PC-3 (cell line): ENCODE data around the gene SH3BP5L. TPM values are rescaled to one million over a fixed set of nuclear protein-coding genes. Genes with fewer than 3 reads are reported as not detected.

ENCODE experiments used
- ATAC-seq: fragments of 200-7000 bp; cut with Tn5 transposase; 2 replicates; pipeline ENCODE4 v1.9.1; 2020; ENCODE audit warnings: mild to moderate bottlenecking, moderate library complexity
- BruUV-seq: library from RNA; stranded (reverse); fragments of 400-500 nt; replicated peaks from 2 replicates; lab custom pipeline; 2021; lab: Mats Ljungman, UMichigan
- CTCF ChIA-PET: fragments of 300-600 bp; sonication (Branson Sonifier 250); formaldehyde crosslinking; loops from one replicate; lab custom pipeline; 2022; ENCODE audit warnings: antibody characterized with exemption; lab: Charles Lee
- POLR2A ChIA-PET: fragments of 300-600 bp; sonication (Branson Sonifier 250); formaldehyde crosslinking; loops from one replicate; lab custom pipeline; 2022; ENCODE audit warnings: antibody characterized with exemption; ENCODE audit not compliant: unreplicated experiment; lab: Charles Lee
- DNase-seq: peaks from one replicate; pipeline ENCODE4 v3.0.0-alpha.2; 2015
- H2AFZ ChIP-seq: fragments of 300-600 bp; sonication (generic); 2 replicates; pipeline ENCODE4 v1.6.0; 2016; ENCODE audit warnings: antibody characterized with exemption, low read length
- H3F3A ChIP-seq: fragments of 300-600 bp; sonication (generic); one replicate; pipeline ENCODE4 v1.6.0; 2017; ENCODE audit warnings: antibody characterized with exemption, low read length, control low read depth, mild to moderate bottlenecking; ENCODE audit not compliant: unreplicated experiment
- H3K27ac ChIP-seq: fragments of 300-600 bp; sonication (generic); 2 replicates; pipeline ENCODE4 v1.5.1; 2016; ENCODE audit warnings: mild to moderate bottlenecking, low read length
- H3K27me3 ChIP-seq: fragments of 300-600 bp; sonication (generic); 2 replicates; pipeline ENCODE4 v1.6.1; 2016; ENCODE audit warnings: low read length, mixed read lengths
- H3K36me3 ChIP-seq: fragments of 300-600 bp; sonication (generic); 2 replicates; pipeline ENCODE4 v1.6.1; 2016; ENCODE audit warnings: low read depth, mixed run types, low read length, mixed read lengths
- H3K4me1 ChIP-seq: fragments of 300-600 bp; sonication (generic); 2 replicates; pipeline ENCODE4 v1.5.1; 2016; ENCODE audit warnings: low read length; ENCODE audit not compliant: insufficient read depth
- H3K4me2 ChIP-seq: fragments of 300-600 bp; sonication (generic); 2 replicates; pipeline ENCODE4 v1.6.0; 2016; ENCODE audit warnings: low read length
- H3K4me3 ChIP-seq: fragments of 300-600 bp; sonication (generic); 2 replicates; pipeline ENCODE4 v1.5.1; 2016; ENCODE audit warnings: mild to moderate bottlenecking, low read length, mixed read lengths
- H3K79me2 ChIP-seq: fragments of 300-600 bp; sonication (generic); 2 replicates; pipeline ENCODE4 v1.6.1; 2017; ENCODE audit warnings: low read length, mixed read lengths
- H3K9ac ChIP-seq: fragments of 300-600 bp; sonication (generic); 2 replicates; pipeline ENCODE4 v1.6.0; 2016; ENCODE audit warnings: mild to moderate bottlenecking, low read length
- H3K9me2 ChIP-seq: fragments of 300-600 bp; sonication (generic); replicated peaks from 2 replicates; pipeline ENCODE4 v1.6.1; 2016; ENCODE audit warnings: mixed run types, low read length, mixed read lengths
- H3K9me3 ChIP-seq: fragments of 300-600 bp; sonication (generic); 2 replicates; pipeline ENCODE4 v1.6.1; 2016; ENCODE audit warnings: low read length, mixed read lengths
- H4K20me1 ChIP-seq: fragments of 300-600 bp; sonication (generic); 2 replicates; pipeline ENCODE4 v1.6.1; 2016; ENCODE audit warnings: low read length, mixed read lengths
- CTCF ChIP-seq: fragments of 300-600 bp; sonication (generic); conservative IDR thresholded peaks from 2 replicates; pipeline ENCODE4 v1.5.1; 2017; ENCODE audit warnings: antibody characterized with exemption, low read depth, mild to moderate bottlenecking, low read length
- EZH2 ChIP-seq: fragments of 300-600 bp; sonication (generic); IDR thresholded peaks from one replicate; pipeline ENCODE4 v1.6.1; 2017; ENCODE audit warnings: antibody characterized with exemption, mild to moderate bottlenecking, low read length; ENCODE audit not compliant: unreplicated experiment
- EZH2phosphoT487 ChIP-seq: fragments of 300-600 bp; sonication (generic); IDR thresholded peaks from 2 replicates; pipeline ENCODE4 v1.6.1; 2018; ENCODE audit warnings: mild to moderate bottlenecking, antibody characterized with exemption, low read length, borderline replicate concordance
- intact Hi-C: fragments of 100-400 bp; cut with micrococcal nuclease; formaldehyde crosslinking; loops from 2 replicates; pipeline ENCODE4 v1.9.0; 2023
- total RNA-seq: library from RNA; depleted of rRNA; stranded (reverse); fragments of >200 nt; gene quantifications from 2 replicates; pipeline ENCODE4 v1.2.3, GENCODE V29; 2014

The SH3BP5L gene
- total RNA-seq, 1 experiment from 2014 or later = 63.5 TPM

DNA sequence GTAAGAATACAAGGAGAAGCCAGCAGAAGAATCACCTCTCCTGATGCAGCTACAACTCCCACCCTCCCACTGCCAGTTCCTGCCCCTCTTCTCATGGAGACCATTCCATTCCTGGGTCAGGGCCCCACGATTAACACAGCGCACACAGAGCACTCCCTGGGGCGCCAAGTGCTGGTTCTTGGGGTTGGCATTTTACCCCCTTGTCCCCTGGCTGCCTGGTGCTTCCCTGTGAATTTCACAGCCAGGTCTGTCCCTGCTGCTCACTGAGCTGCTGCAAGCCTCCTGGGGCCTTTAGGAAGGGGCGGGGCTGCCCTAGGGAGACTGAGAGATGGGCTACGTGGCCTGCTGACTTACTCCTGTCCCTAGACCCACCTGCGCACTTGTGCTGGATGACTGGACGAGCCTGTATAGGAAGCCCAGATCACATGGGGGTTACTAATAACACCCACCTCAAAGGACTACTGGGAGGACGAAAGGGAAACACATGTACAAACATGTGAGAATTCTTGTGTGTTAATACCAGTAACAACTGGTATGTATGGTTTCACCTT lies 17.1 kb upstream of the SH3BP5L start:
- Histone ChIP-seq H3K9me2 (no peaks in the 10 kb centered on the region), H4K20me1 (no peaks in the 10 kb centered on the region), H3K9me3 (no peaks in the 10 kb centered on the region), H3K36me3 (peaks cover 33% of the 10 kb centered on the region; the same call in 1 of the 2 replicates), H3K79me2 (peaks cover 54% of the 10 kb centered on the region), H3K4me2 (no peak overlapping the region), H3K27ac (no peak overlapping the region), H3K9ac (no peak overlapping the region), H2AFZ (no peak overlapping the region), H3F3A (no peaks in the 10 kb centered on the region), H3K27me3 (no peaks in the 10 kb centered on the region), H3K4me3 (no peak overlapping the region), H3K4me1 (peaks cover 12% of the 10 kb centered on the region)
- intact Hi-C loops = no loop called here
- DNase-seq (no peak), ATAC-seq (no peak)
- ChIA-PET POLR2A (no interaction called here), CTCF (no interaction called here)
- BruUV-seq = no TSS peak
- TF ChIP-seq CTCF (no peak), EZH2phosphoT487 (no peak), EZH2 (no peak)

GRCh38 chr1:248841702-248842395 lies 16.1 kb upstream of the SH3BP5L start:
- Histone ChIP-seq H3K27me3 (no peaks in the 10 kb centered on the region), H3K4me2 (no peak overlapping the region), H2AFZ (no peak overlapping the region), H3K4me3 (no peak overlapping the region), H3K79me2 (peaks cover 54% of the 10 kb centered on the region), H4K20me1 (no peaks in the 10 kb centered on the region), H3K27ac (no peak overlapping the region), H3K9me3 (no peaks in the 10 kb centered on the region), H3K36me3 (peaks cover 26% of the 10 kb centered on the region; the same call in 1 of the 2 replicates), H3K9me2 (no peaks in the 10 kb centered on the region), H3F3A (no peaks in the 10 kb centered on the region), H3K9ac (no peak overlapping the region), H3K4me1 (peaks cover 20% of the 10 kb centered on the region)
- CTCF ChIA-PET = interaction anchor here (0.6 kb wide), 1 partner anchor 21 kb away, joined by 3 read pairs; no protein-coding TSS in a partner anchor
- no TSS peak for BruUV-seq
- no peak for ATAC-seq
- intact Hi-C loops = no loop called here
- DNase-seq = peak; percentile 53
- POLR2A ChIA-PET = no interaction called here
- TF ChIP-seq CTCF = peak; percentile 75
- no peak for TF ChIP-seq EZH2phosphoT487

GRCh38 chr1:248840946-248841345 lies 15.2 kb upstream of the SH3BP5L start:
- peaks cover 54% of the 10 kb centered on the region for H3K79me2 ChIP-seq
- no peak for DNase-seq

More at GRCh38 chr1:248840946-248841345, 15.2 kb upstream of the SH3BP5L start:
- Histone ChIP-seq H3K9ac (no peak overlapping the region), H3K27me3 (no peaks in the 10 kb centered on the region), H3K4me3 (no peak overlapping the region), H2AFZ (no peak overlapping the region), H3K36me3 (peaks cover 17% of the 10 kb centered on the region; the same call in 1 of the 2 replicates), H3F3A (no peaks in the 10 kb centered on the region), H3K4me1 (peaks cover 20% of the 10 kb centered on the region), H3K9me3 (no peaks in the 10 kb centered on the region), H3K27ac (no peak overlapping the region), H4K20me1 (no peaks in the 10 kb centered on the region), H3K9me2 (no peaks in the 10 kb centered on the region), H3K4me2 (no peak overlapping the region)
- no peak for ATAC-seq
- TF ChIP-seq CTCF (no peak), EZH2phosphoT487 (no peak), EZH2 (no peak)
- ChIA-PET POLR2A (no interaction called here), CTCF (no interaction called here)
- intact Hi-C loops = no loop called here
- BruUV-seq = no TSS peak
